DMS79 (cell line): ENCODE results near the gene KIF26B.

Experiments
- DNase-seq: peaks from one replicate; lab custom pipeline; 2025; lab: John Stamatoyannopoulos, UW

Gene KIF26B

GRCh38 chr1:245172026-245172425 is 17.2 kb downstream of the KIF26B start:
- no peak for DNase-seq

GRCh38 chr1:245172829-245173228 is 18.0 kb downstream of the KIF26B start:
- DNase-seq = no peak

GRCh38 chr1:245173446-245174211 is 18.8 kb downstream of the KIF26B start:
- no peak for DNase-seq

- DNase-seq = no peak
Measured at GRCh38 chr1:245177071-245177900, 22.5 kb downstream of the KIF26B start.

- DNase-seq = no peak
Measured at GRCh38 chr1:245179706-245180105, 24.9 kb downstream of the KIF26B start.

- no peak for DNase-seq
Measured at GRCh38 chr1:245180496-245181157, 25.8 kb downstream of the KIF26B start.

- DNase-seq = no peak
Measured at GRCh38 chr1:245181158-245181517, 26.4 kb downstream of the KIF26B start.

GRCh38 chr1:245182028-245182427 is 27.2 kb downstream of the KIF26B start:
- DNase-seq = no peak

GRCh38 chr1:245183429-245183828 is 28.6 kb downstream of the KIF26B start:
- no peak for DNase-seq

- DNase-seq = no peak
Measured at GRCh38 chr1:245184779-245185178, 30.0 kb downstream of the KIF26B start.

GRCh38 chr1:245188403-245188802 is 33.6 kb downstream of the KIF26B start:
- DNase-seq = no peak

GRCh38 chr1:245195398-245195797 is 40.6 kb downstream of the KIF26B start:
- DNase-seq = no peak

GRCh38 chr1:245197121-245197520 is 42.3 kb downstream of the KIF26B start:
- DNase-seq = no peak

GRCh38 chr1:245197911-245198379 is 43.2 kb downstream of the KIF26B start:
- no peak for DNase-seq

GRCh38 chr1:245198748-245199516 is 44.1 kb downstream of the KIF26B start:
- no peak for DNase-seq

- DNase-seq = no peak
Measured at GRCh38 chr1:245200146-245200545, 45.4 kb downstream of the KIF26B start.

GRCh38 chr1:245201201-245201600 is 46.4 kb downstream of the KIF26B start:
- no peak for DNase-seq

GRCh38 chr1:245201827-245202226 is 47.0 kb downstream of the KIF26B start:
- no peak for DNase-seq

- no peak for DNase-seq
Measured at GRCh38 chr1:245205396-245205795, 50.6 kb downstream of the KIF26B start.

GRCh38 chr1:245205864-245206263 is 51.1 kb downstream of the KIF26B start:
- DNase-seq = no peak

GRCh38 chr1:245207056-245207638 is 52.4 kb downstream of the KIF26B start:
- DNase-seq = no peak

- DNase-seq = no peak
Measured at GRCh38 chr1:245207801-245208200, 53.0 kb downstream of the KIF26B start.
